Ovary (tissue), 3 donors: Measurements from ENCODE around the gene NDST3.

Experiments
- CTCF ChIP-seq, 3 donors: fragments of 450-650 bp in 2 of 3; fragments of 200-600 bp in 1 of 3; IDR thresholded peaks; one replicate each; pipeline versions ENCODE4 v1.5.1 to v1.8.0; 2016 to 2022; ENCODE audit warnings: antibody characterized with exemption in 3 of 3, mild to moderate bottlenecking in 1 of 3
- EP300 ChIP-seq: sonication (generic); formaldehyde crosslinking; IDR thresholded peaks from one replicate; pipeline ENCODE4 v1.6.1; 2017; ENCODE audit warnings: antibody characterized with exemption
- POLR2A ChIP-seq: fragments of 450-650 bp; IDR thresholded peaks from one replicate; pipeline ENCODE4 v1.6.1; 2017; ENCODE audit warnings: antibody characterized with exemption, mild to moderate bottlenecking, moderate library complexity
- donor health status: DM: no; HTN: no; CAD: no.

GRCh38 chr4:118086344-118086743, 52.1 kb downstream of the NDST3 start:
- TF ChIP-seq POLR2A (no peak), CTCF (IDR thresholded peaks at IDR 0.05) (no peak), EP300 (no peak)
